GM10248 (cell line): Measurements from ENCODE around the gene PARD3B.

ENCODE experiments used
- CTCF ChIA-PET: fragments of 300-600 bp; sonication (Branson Sonifier 250); formaldehyde crosslinking; extraction: SDS; loops from one replicate; lab custom pipeline; 2021; ENCODE audit warnings: antibody characterized with exemption; lab: Yijun Ruan, JAX
- POLR2A ChIA-PET: fragments of 350-650 bp; sonication (Branson Sonifier 250); formaldehyde crosslinking; extraction: SDS; loops from one replicate; lab custom pipeline; 2020; ENCODE audit warnings: antibody characterized with exemption; lab: Yijun Ruan, JAX
- DNase-seq: peaks from one replicate; pipeline ENCODE4 v3.0.0; 2012; ENCODE audit errors: extremely low spot score
- TF ChIP-seq, protein P1 (sequence below): IDR thresholded peaks from 2 replicates; pipeline ENCODE4 v1.5.1; 2012; ENCODE audit warnings: mild to moderate bottlenecking, low read depth; ENCODE audit errors: extremely low read depth, missing control alignments, control extremely low read depth

The PARD3B gene

DNA sequence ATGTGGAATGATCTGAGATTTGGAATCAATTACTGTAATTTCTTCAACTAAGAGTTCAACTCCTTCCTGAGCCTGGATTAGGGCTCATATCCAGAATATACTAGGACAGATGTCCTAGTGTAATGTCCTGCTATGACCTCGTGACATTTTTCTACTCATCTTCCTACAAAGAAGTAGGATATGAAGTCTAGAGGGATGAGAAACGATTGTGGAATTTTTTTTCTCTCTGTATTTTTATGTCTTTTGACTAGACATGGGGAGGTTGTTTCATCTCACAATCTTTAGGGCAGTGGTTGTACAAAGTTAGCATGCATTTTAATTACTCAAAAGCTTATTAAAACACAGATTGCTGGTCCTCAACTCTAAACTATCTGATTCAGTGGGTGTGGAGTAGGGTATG lies 203.0 kb downstream of the PARD3B start:
- CTCF ChIA-PET, result no interaction called here
- POLR2A ChIA-PET, result no interaction called here
- TF ChIP-seq, protein P1, sequence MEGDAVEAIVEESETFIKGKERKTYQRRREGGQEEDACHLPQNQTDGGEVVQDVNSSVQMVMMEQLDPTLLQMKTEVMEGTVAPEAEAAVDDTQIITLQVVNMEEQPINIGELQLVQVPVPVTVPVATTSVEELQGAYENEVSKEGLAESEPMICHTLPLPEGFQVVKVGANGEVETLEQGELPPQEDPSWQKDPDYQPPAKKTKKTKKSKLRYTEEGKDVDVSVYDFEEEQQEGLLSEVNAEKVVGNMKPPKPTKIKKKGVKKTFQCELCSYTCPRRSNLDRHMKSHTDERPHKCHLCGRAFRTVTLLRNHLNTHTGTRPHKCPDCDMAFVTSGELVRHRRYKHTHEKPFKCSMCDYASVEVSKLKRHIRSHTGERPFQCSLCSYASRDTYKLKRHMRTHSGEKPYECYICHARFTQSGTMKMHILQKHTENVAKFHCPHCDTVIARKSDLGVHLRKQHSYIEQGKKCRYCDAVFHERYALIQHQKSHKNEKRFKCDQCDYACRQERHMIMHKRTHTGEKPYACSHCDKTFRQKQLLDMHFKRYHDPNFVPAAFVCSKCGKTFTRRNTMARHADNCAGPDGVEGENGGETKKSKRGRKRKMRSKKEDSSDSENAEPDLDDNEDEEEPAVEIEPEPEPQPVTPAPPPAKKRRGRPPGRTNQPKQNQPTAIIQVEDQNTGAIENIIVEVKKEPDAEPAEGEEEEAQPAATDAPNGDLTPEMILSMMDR, result no peak

GRCh38 chr2:204749319-204749718 lies 204.0 kb downstream of the PARD3B start:
- ChIA-PET CTCF (no interaction called here), POLR2A (no interaction called here)
- no peak for DNase-seq
- TF ChIP-seq, protein P1, result no peak

More for the DNA sequence above, 203.0 kb downstream of the PARD3B start:
- no peak for DNase-seq

- TF ChIP-seq, protein P1, result no peak
- ChIA-PET POLR2A (no interaction called here), CTCF (no interaction called here)
- no peak for DNase-seq
These were observed 205.1 kb downstream of the PARD3B start for GRCh38 chr2:204750389-204750788.

GRCh38 chr2:204751472-204751871 lies 206.2 kb downstream of the PARD3B start:
- TF ChIP-seq, protein P1, result no peak
- ChIA-PET CTCF (no interaction called here), POLR2A (no interaction called here)
- no peak for DNase-seq

DNA sequence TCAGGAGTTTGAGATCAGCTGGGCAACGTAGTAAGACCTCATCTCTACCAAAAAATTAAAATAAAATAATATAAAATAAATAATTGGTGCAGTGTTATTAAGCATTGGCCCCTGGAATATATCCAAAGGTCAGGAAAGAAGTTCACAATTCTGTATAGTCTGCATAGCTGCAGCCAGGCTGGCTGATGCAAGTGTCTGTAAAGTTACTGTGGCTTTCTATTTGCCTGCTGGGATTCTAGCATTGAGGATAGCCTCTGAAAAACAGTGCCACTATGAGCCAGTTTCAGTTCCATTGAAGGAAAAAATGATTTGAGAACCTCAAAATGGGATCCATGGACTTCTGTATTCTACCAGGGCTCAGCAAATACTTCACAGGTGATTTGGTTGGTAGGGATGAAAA lies 208.6 kb downstream of the PARD3B start:
- CTCF ChIA-PET, result interaction anchor here (3.3 kb wide), 1 partner anchor 9 kb away, joined by 15 read pairs; no protein-coding TSS in a partner anchor
- TF ChIP-seq, protein P1, result no peak
- POLR2A ChIA-PET, result no interaction called here
- DNase-seq, result no peak

- POLR2A ChIA-PET, result no interaction called here
- no peak for DNase-seq
- TF ChIP-seq, protein P1, result no peak
- CTCF ChIA-PET, result interaction anchor here (1.5 to 3.3 kb wide), 3 partner anchors 8 to 577 kb away, joined by 3 to 15 read pairs (median 4); no protein-coding TSS in a partner anchor
These were observed 209.6 kb downstream of the PARD3B start for GRCh38 chr2:204754898-204755297.
